Central memory CD8-positive, alpha-beta T cell (primary cell): ENCODE results near the gene NAT14.
"Not testable (repeated sequence)": the region's sequence is repeated elsewhere in the genome, so short reads cannot be mapped to it uniquely, and the experiment has no call there.

Source experiments
- ATAC-seq: fragments of 150-1000 bp; cut with Tn5 transposase; replicated peaks from 2 replicates; pipeline ENCODE4 v1.10.0; 2022; ENCODE audit warnings: mild to moderate bottlenecking, moderate FRiP score, moderate number of reproducible peaks; ENCODE audit not compliant: poor library complexity, severe bottlenecking; ENCODE audit errors: extremely low read depth
- DNase-seq, 2 donors: peaks; one replicate each; pipeline ENCODE4 v3.0.0; 2021; ENCODE audit warnings: low spot score in 2 of 2
- H3K27ac Mint-ChIP-seq: one replicate; pipeline ENCODE4 v1.8.0; 2022; ENCODE audit warnings: low read depth, mild to moderate bottlenecking, moderate library complexity, mixed read lengths
- H3K27me3 Mint-ChIP-seq: one replicate; pipeline ENCODE4 v1.8.0; 2022; ENCODE audit warnings: mixed read lengths
- H3K36me3 Mint-ChIP-seq: one replicate; pipeline ENCODE4 v1.8.0; 2022; ENCODE audit warnings: mild to moderate bottlenecking, moderate library complexity, mixed read lengths; ENCODE audit not compliant: insufficient read depth
- H3K4me1 Mint-ChIP-seq: one replicate; pipeline ENCODE4 v1.8.0; 2022; ENCODE audit warnings: mixed read lengths
- H3K4me3 Mint-ChIP-seq: one replicate; pipeline ENCODE4 v1.8.0; 2022; ENCODE audit warnings: mild to moderate bottlenecking, moderate library complexity, mixed read lengths
- H3K9me3 Mint-ChIP-seq: one replicate; pipeline ENCODE4 v1.8.0; 2022; ENCODE audit warnings: mixed read lengths

NAT14 gene

DNA sequence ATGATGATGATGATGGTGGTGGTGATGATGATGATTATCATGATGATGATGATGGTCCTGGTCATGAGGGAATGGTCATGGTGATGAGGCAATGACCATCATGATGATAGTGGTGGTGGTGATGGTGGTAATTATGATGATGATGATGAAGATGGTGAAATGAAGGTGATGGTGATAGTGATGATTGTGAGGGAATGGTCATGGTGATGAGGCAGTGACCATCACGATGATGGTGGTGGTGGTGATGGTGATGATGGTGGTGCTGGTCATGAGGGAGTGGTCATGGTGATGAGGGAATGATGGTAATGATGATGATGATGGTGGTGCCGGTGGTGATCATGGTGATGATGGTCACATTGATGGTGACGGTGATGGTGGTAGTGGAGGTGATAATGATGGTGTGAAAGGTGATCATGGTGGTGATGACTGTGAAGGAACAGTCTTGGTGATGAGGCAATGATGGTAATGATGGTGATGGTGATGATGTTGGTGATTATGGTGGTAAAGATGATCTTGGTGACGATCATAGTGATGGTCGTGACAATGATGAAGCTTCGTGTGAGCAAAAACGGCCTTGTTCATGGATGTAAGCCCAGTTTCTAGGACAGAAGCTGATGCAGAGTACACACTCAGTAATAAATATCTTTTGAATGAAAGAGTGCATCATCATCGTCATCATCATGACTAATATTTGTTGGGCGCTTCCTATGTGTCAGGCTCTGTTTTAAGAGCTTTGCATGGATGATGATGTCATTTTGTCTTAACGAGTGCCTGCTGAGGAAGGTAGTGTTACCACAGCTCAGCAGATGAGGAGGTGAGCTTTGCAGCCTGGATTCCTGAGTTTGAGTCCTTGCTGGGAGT is 34.7 kb downstream of the NAT14 start:
- no peak for DNase-seq
- Mint-ChIP-seq H3K4me3 (no peak overlapping the region), H3K4me1 (peaks cover 5% of the 10 kb centered on the region)

DNA sequence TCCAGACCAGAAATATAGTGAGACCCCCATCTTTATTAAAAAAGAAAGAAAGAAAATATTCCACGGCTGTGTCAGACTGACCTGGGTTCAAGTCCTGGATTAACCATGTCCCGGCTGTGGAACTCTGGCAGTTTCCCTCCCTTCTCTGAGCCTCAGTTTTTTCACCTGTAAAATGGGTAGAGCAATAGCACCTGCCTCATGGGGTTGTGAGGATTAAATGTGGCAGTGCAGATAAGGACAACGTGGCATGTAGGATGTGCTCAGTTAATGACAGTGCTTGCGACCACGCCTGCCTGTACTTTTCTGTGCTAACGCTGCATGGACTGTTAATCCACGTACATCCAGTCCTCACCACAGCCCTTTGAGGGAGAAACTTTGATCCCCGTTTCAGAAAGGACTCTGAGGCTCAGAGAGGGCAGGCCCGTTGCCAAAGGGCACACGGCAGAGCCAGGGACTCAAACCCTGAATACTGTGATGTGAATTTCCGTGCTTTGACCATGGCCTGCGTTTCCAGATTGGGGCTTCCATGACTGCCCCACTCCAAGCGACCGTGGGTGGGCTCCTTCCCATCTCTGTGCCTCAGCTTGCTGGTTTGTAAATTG is 35.8 kb downstream of the NAT14 start:
- no peaks in the 10 kb centered on the region for H3K9me3 Mint-ChIP-seq
- H3K4me1 Mint-ChIP-seq = peaks cover 5% of the 10 kb centered on the region
- ATAC-seq = no peak
- no peak overlapping the region for H3K4me3 Mint-ChIP-seq
- H3K27ac Mint-ChIP-seq = no peak overlapping the region
- no peaks in the 10 kb centered on the region for H3K27me3 Mint-ChIP-seq
- no peak for DNase-seq
- no peaks in the 10 kb centered on the region for H3K36me3 Mint-ChIP-seq

More for the DNA sequence above, 34.7 kb downstream of the NAT14 start:
- no peaks in the 10 kb centered on the region for H3K27me3 Mint-ChIP-seq
- no peaks in the 10 kb centered on the region for H3K36me3 Mint-ChIP-seq
- H3K27ac Mint-ChIP-seq = no peak overlapping the region
- ATAC-seq = no peak
- no peaks in the 10 kb centered on the region for H3K9me3 Mint-ChIP-seq

- H3K36me3 Mint-ChIP-seq = no peaks in the 10 kb centered on the region
- ATAC-seq = no peak
- no peak overlapping the region for H3K4me3 Mint-ChIP-seq
- no peak overlapping the region for H3K27ac Mint-ChIP-seq
- H3K9me3 Mint-ChIP-seq = no peaks in the 10 kb centered on the region
- no peaks in the 10 kb centered on the region for H3K27me3 Mint-ChIP-seq
- DNase-seq = no peak
- H3K4me1 Mint-ChIP-seq = no peaks in the 10 kb centered on the region
Observed at GRCh38 chr19:55525289-55526101, 40.5 kb downstream of the NAT14 start.

GRCh38 chr19:55526216-55527196 is 41.5 kb downstream of the NAT14 start:
- Mint-ChIP-seq H3K4me3 (no peak overlapping the region), H3K27ac (no peak overlapping the region), H3K9me3 (no peaks in the 10 kb centered on the region), H3K27me3 (no peaks in the 10 kb centered on the region), H3K36me3 (no peaks in the 10 kb centered on the region), H3K4me1 (no peaks in the 10 kb centered on the region)
- ATAC-seq (no peak), DNase-seq (no peak)

DNA sequence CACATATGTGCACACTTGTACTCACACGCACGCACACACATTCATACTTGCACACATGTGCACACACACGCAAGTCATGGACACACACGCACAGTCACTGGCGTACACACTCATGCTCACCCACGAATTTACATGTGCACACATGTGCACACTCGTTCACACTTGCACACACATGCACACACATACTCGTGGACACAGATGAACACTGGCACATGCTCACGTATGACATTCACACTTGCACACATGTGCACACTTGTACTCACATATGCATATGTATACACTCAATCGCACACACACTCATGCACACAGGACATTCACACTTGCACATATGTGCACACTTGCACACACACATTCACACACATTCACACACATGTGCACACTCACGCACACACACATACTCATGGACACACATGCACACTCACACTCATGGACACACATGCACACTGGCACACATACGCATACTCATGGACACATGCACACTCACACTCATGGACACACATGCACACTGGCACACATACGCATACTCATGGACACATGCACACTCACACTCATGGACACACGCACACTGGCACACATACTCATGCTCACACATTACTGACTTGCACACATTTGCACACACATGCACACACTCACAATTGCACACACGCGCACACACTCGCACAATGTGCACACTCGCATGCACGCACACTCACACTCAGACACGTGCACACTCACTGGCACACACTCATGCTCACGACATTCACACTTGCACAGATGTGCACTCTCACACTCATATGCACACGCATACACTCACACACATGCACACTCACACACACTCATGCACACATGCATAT is 42.4 kb downstream of the NAT14 start:
- Mint-ChIP-seq H3K36me3 (no peaks in the 10 kb centered on the region), H3K27ac (no peak overlapping the region), H3K4me3 (no peak overlapping the region), H3K9me3 (no peaks in the 10 kb centered on the region), H3K27me3 (no peaks in the 10 kb centered on the region), H3K4me1 (no peaks in the 10 kb centered on the region)
- ATAC-seq (no peak), DNase-seq (no peak)

DNA sequence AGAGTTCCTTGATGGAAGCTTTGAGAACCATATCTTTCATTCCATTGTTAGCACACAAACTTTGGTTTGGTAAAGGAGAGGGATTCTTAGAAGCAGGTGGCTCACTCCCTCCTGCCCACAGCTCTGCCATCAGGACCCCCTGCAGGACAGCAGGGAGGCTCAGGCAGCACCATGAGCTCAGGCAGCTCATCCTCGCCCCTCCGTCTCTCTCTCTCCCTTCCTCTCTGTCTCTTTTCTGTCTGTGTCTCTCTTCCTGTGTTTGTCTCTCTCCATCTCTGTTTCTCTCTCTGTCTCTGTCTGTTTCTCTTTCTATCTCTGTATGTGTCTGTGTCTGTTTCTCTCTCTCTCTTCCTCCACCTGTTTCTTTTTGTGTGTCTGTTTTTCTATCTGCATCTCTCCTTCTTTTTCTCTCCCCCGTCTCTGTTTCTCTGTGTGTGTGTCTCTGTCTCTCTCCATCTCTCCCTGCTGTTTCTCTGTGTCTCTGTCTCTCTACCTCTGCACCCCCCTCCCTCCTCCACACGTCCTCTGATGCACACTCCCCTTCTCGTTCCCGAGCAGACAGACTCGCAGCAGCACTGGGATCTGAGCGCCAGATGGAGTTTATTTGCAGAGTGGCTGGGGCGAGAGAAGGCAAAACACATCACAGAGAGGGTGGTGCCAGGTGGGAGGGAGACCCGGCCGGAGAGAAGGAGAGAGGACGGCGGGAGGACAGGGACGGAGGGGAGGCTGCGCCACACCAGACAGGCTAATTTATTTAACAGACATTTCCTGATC is 43.2 kb downstream of the NAT14 start:
- no peak overlapping the region for H3K27ac Mint-ChIP-seq
- H3K9me3 Mint-ChIP-seq = no peaks in the 10 kb centered on the region
- no peak for ATAC-seq
- H3K4me1 Mint-ChIP-seq = no peaks in the 10 kb centered on the region
- peaks cover 4% of the 10 kb centered on the region for H3K27me3 Mint-ChIP-seq
- no peak for DNase-seq
- H3K36me3 Mint-ChIP-seq = no peaks in the 10 kb centered on the region
- no peak overlapping the region for H3K4me3 Mint-ChIP-seq

DNA sequence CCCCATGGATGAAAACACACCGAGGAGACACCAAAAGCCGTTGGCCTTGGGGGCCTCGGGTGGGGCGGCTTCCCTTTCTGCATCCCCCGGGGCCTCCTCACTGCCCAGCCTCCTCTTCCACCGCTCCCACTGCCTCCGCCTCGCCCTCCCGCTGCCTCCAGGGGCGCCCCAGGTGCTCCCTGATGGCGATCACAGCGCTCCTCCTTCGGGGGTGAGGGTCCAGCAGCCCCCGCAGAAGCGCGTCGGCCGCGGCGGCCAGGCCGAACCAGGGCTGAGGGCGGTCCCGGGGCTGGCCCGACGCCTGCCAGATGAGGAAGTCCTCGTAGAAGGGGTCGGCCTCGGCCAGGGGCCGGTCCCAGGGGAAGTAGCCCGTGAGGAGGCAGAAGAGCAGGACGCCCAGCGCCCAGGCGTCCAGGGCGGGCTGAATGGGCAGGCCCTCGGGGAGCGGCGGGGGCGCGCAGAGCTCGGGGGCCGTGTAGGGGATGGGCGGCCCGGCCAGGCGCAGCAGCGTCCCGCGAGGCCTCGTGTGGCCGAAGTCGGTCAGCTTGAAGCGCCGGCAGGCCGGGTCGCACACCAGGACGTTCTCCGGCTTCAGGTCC is 44.7 kb downstream of the NAT14 start:
- no peaks in the 10 kb centered on the region for H3K9me3 Mint-ChIP-seq
- no peak for ATAC-seq

DNA sequence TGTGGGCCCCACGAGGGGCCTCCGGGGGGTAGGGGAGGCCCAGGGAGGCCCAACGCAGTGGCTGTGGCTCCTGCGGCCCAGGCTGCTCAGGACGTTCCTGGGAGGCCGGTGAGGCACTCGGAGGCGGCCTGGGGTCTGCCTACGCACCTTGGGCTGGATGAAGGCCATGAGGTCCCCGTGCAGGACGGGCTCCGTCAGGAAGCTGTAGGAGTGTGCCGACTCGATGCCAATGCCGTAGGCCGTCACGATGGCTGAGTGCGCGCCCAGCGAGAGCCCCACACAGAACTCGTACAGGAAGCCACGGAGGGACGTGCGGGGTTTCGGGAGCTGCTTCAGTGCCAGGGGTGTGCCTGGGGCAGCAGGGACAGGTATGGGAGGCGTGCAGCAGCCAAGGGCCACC is 46.0 kb downstream of the NAT14 start:
- no peak overlapping the region for H3K4me3 Mint-ChIP-seq
- ATAC-seq (no peak), DNase-seq (no peak)
- H3K27me3 Mint-ChIP-seq = peaks cover 12% of the 10 kb centered on the region
- no peaks in the 10 kb centered on the region for H3K36me3 Mint-ChIP-seq
- no peaks in the 10 kb centered on the region for H3K4me1 Mint-ChIP-seq
- H3K9me3 Mint-ChIP-seq = no peaks in the 10 kb centered on the region
- H3K27ac Mint-ChIP-seq = no peak overlapping the region

More for the DNA sequence above, 44.7 kb downstream of the NAT14 start:
- DNase-seq = no peak
- Mint-ChIP-seq H3K27me3 (peaks cover 12% of the 10 kb centered on the region), H3K4me3 (no peak overlapping the region), H3K36me3 (no peaks in the 10 kb centered on the region), H3K4me1 (no peaks in the 10 kb centered on the region), H3K27ac (no peak overlapping the region)

- not testable (repeated sequence) for H3K9me3 Mint-ChIP-seq, H3K27ac Mint-ChIP-seq, H3K4me3 Mint-ChIP-seq, H3K4me1 Mint-ChIP-seq, H3K36me3 Mint-ChIP-seq, DNase-seq, ATAC-seq
- H3K27me3 Mint-ChIP-seq = peaks cover 12% of the 10 kb centered on the region
Observed at GRCh38 chr19:55534280-55534679, 49.3 kb downstream of the NAT14 start.

DNA sequence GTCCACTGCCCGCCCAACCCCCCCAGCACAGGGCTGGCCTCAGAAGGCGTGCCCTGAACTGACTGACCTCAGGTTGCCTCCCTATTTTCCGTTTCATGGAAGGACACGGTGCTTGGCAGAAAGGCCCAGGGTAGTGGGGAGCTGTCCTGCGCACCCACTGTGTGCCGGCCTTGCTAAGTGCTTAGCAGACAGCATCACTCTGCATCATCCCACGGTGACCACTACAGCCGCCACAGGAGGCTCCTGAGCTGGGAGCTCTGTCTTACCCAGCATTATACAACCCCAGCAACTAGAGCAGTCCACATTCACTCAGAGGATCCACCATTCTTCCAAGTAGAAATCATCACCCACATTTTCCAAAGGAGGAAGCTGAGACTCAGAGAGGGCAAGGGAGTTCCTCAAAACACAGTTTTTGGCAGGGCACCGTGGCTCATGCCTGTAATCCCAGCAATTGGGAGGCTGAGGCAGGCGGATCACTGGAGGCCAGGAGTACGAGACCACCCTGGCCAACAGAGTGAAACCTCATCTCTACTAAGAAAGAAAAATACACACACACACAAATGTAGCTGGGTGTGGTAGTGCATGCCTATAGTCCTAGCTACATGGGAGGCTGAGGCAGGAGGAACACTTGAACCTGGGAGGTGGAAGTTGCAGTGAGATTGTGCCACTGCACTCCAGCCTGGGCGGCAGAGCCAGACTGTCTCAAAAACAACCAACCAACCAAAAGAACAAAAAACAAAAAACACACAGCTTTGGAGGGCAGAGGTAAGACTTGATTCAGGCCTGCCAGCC is 50.4 kb downstream of the NAT14 start:
- no peaks in the 10 kb centered on the region for H3K9me3 Mint-ChIP-seq
- DNase-seq = no peak
- peaks cover 1% of the 10 kb centered on the region for H3K36me3 Mint-ChIP-seq
- ATAC-seq = no peak
- peaks cover 12% of the 10 kb centered on the region for H3K27me3 Mint-ChIP-seq
- no peak overlapping the region for H3K27ac Mint-ChIP-seq
- H3K4me3 Mint-ChIP-seq = no peak overlapping the region
- no peaks in the 10 kb centered on the region for H3K4me1 Mint-ChIP-seq
